HEK293 (cell line): ENCODE data around the gene FLNC.

Experiments
- CTCF ChIA-PET: fragments of 350-600 bp; formaldehyde crosslinking; extraction: SDS; loops from one replicate; lab custom pipeline; 2021; ENCODE audit warnings: antibody characterized with exemption; lab: Yijun Ruan, JAX
- POLR2A ChIA-PET: fragments of 300-600 bp; formaldehyde crosslinking; extraction: SDS; loops from one replicate; lab custom pipeline; 2020; ENCODE audit warnings: antibody characterized with exemption, inconsistent platforms; lab: Yijun Ruan, JAX
- H3K27ac ChIP-seq: fragments of 200-500 bp; sonication (Bioruptor generic); 2 replicates; pipeline ENCODE4 v1.5.1; 2014; ENCODE audit warnings: low read depth, low read length, control low read depth, inconsistent platforms; ENCODE audit errors: extremely low read depth
- H3K36me3 ChIP-seq, 2 experiments: fragments of 200-500 bp in 1 of 2; sonication (Bioruptor generic) in 1 of 2; 1 replicate in 1 of 2; 2 replicates in 1 of 2; pipeline ENCODE4 v1.5.1; 2014 to 2017; ENCODE audit warnings: inconsistent platforms in 2 of 2, low read length in 2 of 2; ENCODE audit not compliant: control insufficient read depth in 2 of 2, insufficient read depth in 1 of 2
- H3K4me1 ChIP-seq: fragments of 200-500 bp; sonication (Bioruptor generic); 2 replicates; pipeline ENCODE4 v1.5.1; 2014; ENCODE audit warnings: mild to moderate bottlenecking, low read length, inconsistent platforms; ENCODE audit not compliant: control insufficient read depth, insufficient read depth
- H3K4me3 ChIP-seq: 2 replicates; pipeline ENCODE4 v1.5.1; 2011; ENCODE audit warnings: low read depth, mild to moderate bottlenecking, control low read depth, low read length, moderate library complexity
- H3K9me3 ChIP-seq: fragments of 200-500 bp; sonication (Bioruptor generic); 2 replicates; pipeline ENCODE4 v1.5.1; 2014; ENCODE audit warnings: low read depth, low read length, inconsistent platforms; ENCODE audit not compliant: control insufficient read depth, insufficient read depth
- ELK4 ChIP-seq: IDR thresholded peaks from 2 replicates; pipeline ENCODE4 v1.6.1; 2011; ENCODE audit warnings: mild to moderate bottlenecking, low read depth, low read length, borderline replicate concordance
- GFI1B ChIP-seq: fragments of 450-650 bp; formaldehyde crosslinking; IDR thresholded peaks from 2 replicates; pipeline ENCODE4 v1.5.1; 2016; ENCODE audit warnings: missing biosample characterization, missing genetic modification characterization
- HIC1 ChIP-seq: fragments of 450-650 bp; formaldehyde crosslinking; IDR thresholded peaks from 2 replicates; pipeline ENCODE4 v1.5.1; 2016; ENCODE audit warnings: missing biosample characterization, missing genetic modification characterization
- KLF16 ChIP-seq: fragments of 450-650 bp; formaldehyde crosslinking; IDR thresholded peaks from 2 replicates; pipeline ENCODE4 v1.5.1; 2017; ENCODE audit warnings: missing biosample characterization, missing genetic modification characterization
- PRDM1 ChIP-seq: fragments of 450-650 bp; formaldehyde crosslinking; IDR thresholded peaks from 2 replicates; pipeline ENCODE4; 2016; ENCODE audit warnings: missing biosample characterization, missing genetic modification characterization
- PRDM10 ChIP-seq: fragments of 450-650 bp; formaldehyde crosslinking; IDR thresholded peaks from 2 replicates; pipeline ENCODE4 v1.5.1; 2016; ENCODE audit warnings: missing biosample characterization, missing genetic modification characterization
- REPIN1 ChIP-seq: fragments of 450-650 bp; formaldehyde crosslinking; IDR thresholded peaks from 2 replicates; pipeline ENCODE4 v1.5.1; 2017; ENCODE audit warnings: missing biosample characterization, missing genetic modification characterization, low read depth
- SCRT2 ChIP-seq: fragments of 450-650 bp; formaldehyde crosslinking; IDR thresholded peaks from 2 replicates; pipeline ENCODE4 v1.5.1; 2016; ENCODE audit warnings: missing biosample characterization, missing genetic modification characterization
- SETDB1 ChIP-seq: IDR thresholded peaks from one replicate; pipeline ENCODE4 v1.6.1; 2017; ENCODE audit warnings: mild to moderate bottlenecking, low read length, moderate library complexity, mixed read lengths; ENCODE audit not compliant: insufficient read length
- TCF7L2 ChIP-seq: IDR thresholded peaks from 2 replicates; pipeline ENCODE4 v1.6.1; 2011; ENCODE audit warnings: low read depth, mild to moderate bottlenecking, inconsistent platforms, low read length, moderate library complexity, borderline replicate concordance
- ZNF112 ChIP-seq: fragments of 450-650 bp; formaldehyde crosslinking; IDR thresholded peaks from 2 replicates; pipeline ENCODE4 v1.5.0; 2017; ENCODE audit warnings: missing biosample characterization, missing genetic modification characterization
- ZNF114 ChIP-seq: fragments of 450-650 bp; formaldehyde crosslinking; IDR thresholded peaks from 2 replicates; pipeline ENCODE4 v1.5.0; 2017; ENCODE audit warnings: missing biosample characterization, missing genetic modification characterization
- ZNF146 ChIP-seq: fragments of 450-650 bp; formaldehyde crosslinking; IDR thresholded peaks from 2 replicates; pipeline ENCODE4 v1.5.1; 2016; ENCODE audit warnings: missing biosample characterization, missing genetic modification characterization
- ZNF157 ChIP-seq: fragments of 450-650 bp; formaldehyde crosslinking; IDR thresholded peaks from 2 replicates; pipeline ENCODE4 v1.5.1; 2016; ENCODE audit warnings: missing biosample characterization, missing genetic modification characterization
- ZNF169 ChIP-seq: fragments of 450-650 bp; formaldehyde crosslinking; IDR thresholded peaks from 2 replicates; pipeline ENCODE4 v1.5.1; 2016; ENCODE audit warnings: missing biosample characterization, missing genetic modification characterization
- ZNF214 ChIP-seq: fragments of 450-650 bp; formaldehyde crosslinking; IDR thresholded peaks from 2 replicates; pipeline ENCODE4 v1.5.1; 2017; ENCODE audit warnings: missing biosample characterization, mild to moderate bottlenecking, missing genetic modification characterization, borderline replicate concordance
- ZNF248 ChIP-seq: fragments of 450-650 bp; formaldehyde crosslinking; IDR thresholded peaks from 2 replicates; pipeline ENCODE4 v1.5.1; 2017; ENCODE audit warnings: missing biosample characterization, missing genetic modification characterization
- ZNF292 ChIP-seq: fragments of 450-650 bp; formaldehyde crosslinking; IDR thresholded peaks from 2 replicates; pipeline ENCODE4 v1.5.1; 2016; ENCODE audit warnings: low read depth, missing biosample characterization, missing genetic modification characterization, borderline replicate concordance
- ZNF311 ChIP-seq: fragments of 450-650 bp; formaldehyde crosslinking; IDR thresholded peaks from 2 replicates; pipeline ENCODE4 v1.5.1; 2017; ENCODE audit warnings: missing biosample characterization, missing genetic modification characterization, borderline replicate concordance
- ZNF354C ChIP-seq: fragments of 450-650 bp; formaldehyde crosslinking; IDR thresholded peaks from 2 replicates; pipeline ENCODE4 v1.5.1; 2016; ENCODE audit warnings: missing biosample characterization, missing genetic modification characterization, low read depth, borderline replicate concordance
- ZNF433 ChIP-seq: fragments of 450-650 bp; formaldehyde crosslinking; IDR thresholded peaks from 2 replicates; pipeline ENCODE4 v1.5.1; 2016; ENCODE audit warnings: missing biosample characterization, missing genetic modification characterization, low read depth
- ZNF473 ChIP-seq: fragments of 450-650 bp; formaldehyde crosslinking; IDR thresholded peaks from 2 replicates; pipeline ENCODE4 v1.5.1; 2017; ENCODE audit warnings: missing biosample characterization, missing genetic modification characterization
- ZNF600 ChIP-seq: fragments of 450-650 bp; formaldehyde crosslinking; IDR thresholded peaks from 2 replicates; pipeline ENCODE4 v1.5.1; 2016; ENCODE audit warnings: missing biosample characterization, missing genetic modification characterization
- ZNF664 ChIP-seq: fragments of 450-650 bp; formaldehyde crosslinking; IDR thresholded peaks from 2 replicates; pipeline ENCODE4 v1.5.1; 2016; ENCODE audit warnings: missing biosample characterization, missing genetic modification characterization
- ZNF707 ChIP-seq: fragments of 450-650 bp; formaldehyde crosslinking; IDR thresholded peaks from 2 replicates; pipeline ENCODE4 v1.5.1; 2016; ENCODE audit warnings: missing biosample characterization, missing genetic modification characterization
- ZNF792 ChIP-seq: fragments of 450-650 bp; formaldehyde crosslinking; IDR thresholded peaks from 2 replicates; pipeline ENCODE4 v1.5.1; 2016; ENCODE audit warnings: missing biosample characterization, missing genetic modification characterization
- ZNF837 ChIP-seq: fragments of 450-650 bp; formaldehyde crosslinking; IDR thresholded peaks from 2 replicates; pipeline ENCODE4 v1.5.1; 2016; ENCODE audit warnings: missing biosample characterization, missing genetic modification characterization
- ZSCAN16 ChIP-seq: fragments of 450-650 bp; formaldehyde crosslinking; IDR thresholded peaks from 2 replicates; pipeline ENCODE4 v1.5.1; 2016; ENCODE audit warnings: missing biosample characterization, missing genetic modification characterization
- ZSCAN30 ChIP-seq: fragments of 450-650 bp; IDR thresholded peaks from 2 replicates; pipeline ENCODE4 v1.5.1; 2018; ENCODE audit warnings: missing biosample characterization, mild to moderate bottlenecking, missing genetic modification characterization, moderate library complexity

Gene FLNC

GRCh38 chr7:128781126-128781525 is 49.1 kb upstream of the FLNC start (continued):
- no peak for TF ChIP-seq ZNF146
- no peak for TF ChIP-seq ZNF311 (tag by site-specific recombination)
- TF ChIP-seq ZSCAN16 = no peak
- TF ChIP-seq ZNF707 (tag by site-specific recombination) = no peak
- TF ChIP-seq ZNF157 (tag by site-specific recombination) = no peak
- no peak for TF ChIP-seq TCF7L2
- TF ChIP-seq ZSCAN30 = no peak

GRCh38 chr7:128781851-128782250 is 48.4 kb upstream of the FLNC start:
- POLR2A ChIA-PET = interaction anchor here (1.6 kb wide), 1 partner anchor 9 kb away, joined by 4 read pairs; the partner anchor contains the start of gene CCDC136
- Histone ChIP-seq H3K4me1 (no peaks in the 10 kb centered on the region), H3K27ac (no peak overlapping the region), H3K4me3 (no peak overlapping the region), H3K36me3 (no peaks in the 10 kb centered on the region), H3K9me3 (no peaks in the 10 kb centered on the region)
- CTCF ChIA-PET = interaction anchor here (0.7 kb wide), 1 partner anchor 354 kb away, joined by 3 read pairs; no protein-coding TSS in a partner anchor
- no peak for TF ChIP-seq ZNF112 (tag by site-specific recombination)
- no peak for TF ChIP-seq REPIN1 (tag by site-specific recombination)
- TF ChIP-seq ZNF248 = no peak
- TF ChIP-seq KLF16 (tag by site-specific recombination) = no peak
- no peak for TF ChIP-seq ELK4
- TF ChIP-seq ZNF169 (tag by site-specific recombination) = no peak
- no peak for TF ChIP-seq ZNF292 (tag by site-specific recombination)
- no peak for TF ChIP-seq ZNF114 (tag by site-specific recombination)
- no peak for TF ChIP-seq HIC1 (tag by site-specific recombination)
- TF ChIP-seq ZNF214 (tag by site-specific recombination) = no peak
- TF ChIP-seq ZNF473 (tag by site-specific recombination) = no peak
- no peak for TF ChIP-seq PRDM1
- no peak for TF ChIP-seq ZNF792 (tag by site-specific recombination)
- TF ChIP-seq ZNF600 (tag by site-specific recombination) = no peak

- Histone ChIP-seq H3K4me3 (no peak overlapping the region), H3K9me3 (no peaks in the 10 kb centered on the region)
- POLR2A ChIA-PET = interaction anchor here (0.6 to 1.6 kb wide), 2 partner anchors 8 to 276 kb away, joined by 4 to 6 read pairs; partner anchors contain the start of gene CCDC136
- TF ChIP-seq SETDB1 (no peak), PRDM10 (tag by site-specific recombination) (no peak; the same call in none of the 2 replicates), GFI1B (no peak), ZNF837 (tag by site-specific recombination) (no peak), ZNF433 (tag by site-specific recombination) (no peak), ZNF664 (tag by site-specific recombination) (no peak), ZNF354C (tag by site-specific recombination) (no peak), SCRT2 (tag by site-specific recombination) (0 out of 2 replicates have a peak, but pooled peaks have one; percentile 28)
These were observed 46.9 kb upstream of the FLNC start for GRCh38 chr7:128783143-128783861.

More at GRCh38 chr7:128783143-128783861, 46.9 kb upstream of the FLNC start:
- Histone ChIP-seq H3K27ac (no peak overlapping the region), H3K4me1 (no peaks in the 10 kb centered on the region), H3K36me3 (no peaks in the 10 kb centered on the region)
- CTCF ChIA-PET = no interaction called here
